ENCODE data around the gene CBLN3. TPM values are rescaled to one million over a fixed set of nuclear protein-coding genes. Genes with fewer than 3 reads are reported as not detected.

The CBLN3 gene
- polyA plus RNA-seq, 1 donor from 2014 or later, result not detected

DNA sequence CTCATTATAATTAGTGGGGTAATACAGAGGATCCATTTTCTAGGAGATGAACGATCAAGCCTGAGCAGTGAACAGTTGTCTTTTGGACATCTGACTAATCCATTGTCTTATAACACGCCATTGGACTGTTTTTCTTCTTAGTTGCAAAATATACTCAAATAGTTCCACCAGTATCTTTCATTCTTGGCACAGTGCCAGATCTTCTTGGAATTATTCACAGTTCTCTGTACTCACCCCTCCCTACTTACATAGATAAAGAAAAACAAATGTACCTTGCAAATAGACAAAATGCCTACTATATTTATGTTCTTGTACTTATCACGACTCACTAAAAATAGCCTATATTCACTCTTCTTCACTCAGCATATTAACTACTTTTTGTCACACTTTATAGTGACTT is 3.8 kb downstream of the CBLN3 start:
- no peak for TF ChIP-seq MXI1 (conservative IDR thresholded peaks at IDR 0.05; ENCODE audit: poor library complexity, severe bottlenecking)
- TF ChIP-seq EP300 (conservative IDR thresholded peaks at IDR 0.05; ENCODE audit: poor library complexity, severe bottlenecking), result no peak
- TF ChIP-seq SMC3 (conservative IDR thresholded peaks at IDR 0.05; ENCODE audit: poor library complexity), result no peak
- TF ChIP-seq, protein P1, sequence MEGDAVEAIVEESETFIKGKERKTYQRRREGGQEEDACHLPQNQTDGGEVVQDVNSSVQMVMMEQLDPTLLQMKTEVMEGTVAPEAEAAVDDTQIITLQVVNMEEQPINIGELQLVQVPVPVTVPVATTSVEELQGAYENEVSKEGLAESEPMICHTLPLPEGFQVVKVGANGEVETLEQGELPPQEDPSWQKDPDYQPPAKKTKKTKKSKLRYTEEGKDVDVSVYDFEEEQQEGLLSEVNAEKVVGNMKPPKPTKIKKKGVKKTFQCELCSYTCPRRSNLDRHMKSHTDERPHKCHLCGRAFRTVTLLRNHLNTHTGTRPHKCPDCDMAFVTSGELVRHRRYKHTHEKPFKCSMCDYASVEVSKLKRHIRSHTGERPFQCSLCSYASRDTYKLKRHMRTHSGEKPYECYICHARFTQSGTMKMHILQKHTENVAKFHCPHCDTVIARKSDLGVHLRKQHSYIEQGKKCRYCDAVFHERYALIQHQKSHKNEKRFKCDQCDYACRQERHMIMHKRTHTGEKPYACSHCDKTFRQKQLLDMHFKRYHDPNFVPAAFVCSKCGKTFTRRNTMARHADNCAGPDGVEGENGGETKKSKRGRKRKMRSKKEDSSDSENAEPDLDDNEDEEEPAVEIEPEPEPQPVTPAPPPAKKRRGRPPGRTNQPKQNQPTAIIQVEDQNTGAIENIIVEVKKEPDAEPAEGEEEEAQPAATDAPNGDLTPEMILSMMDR (IDR thresholded peaks at IDR 0.05; ENCODE audit: poor library complexity, severe bottlenecking), result no peak
- no peak for TF ChIP-seq POLR2AphosphoS5 (IDR thresholded peaks at IDR 0.05)
- TF ChIP-seq, protein P2, sequence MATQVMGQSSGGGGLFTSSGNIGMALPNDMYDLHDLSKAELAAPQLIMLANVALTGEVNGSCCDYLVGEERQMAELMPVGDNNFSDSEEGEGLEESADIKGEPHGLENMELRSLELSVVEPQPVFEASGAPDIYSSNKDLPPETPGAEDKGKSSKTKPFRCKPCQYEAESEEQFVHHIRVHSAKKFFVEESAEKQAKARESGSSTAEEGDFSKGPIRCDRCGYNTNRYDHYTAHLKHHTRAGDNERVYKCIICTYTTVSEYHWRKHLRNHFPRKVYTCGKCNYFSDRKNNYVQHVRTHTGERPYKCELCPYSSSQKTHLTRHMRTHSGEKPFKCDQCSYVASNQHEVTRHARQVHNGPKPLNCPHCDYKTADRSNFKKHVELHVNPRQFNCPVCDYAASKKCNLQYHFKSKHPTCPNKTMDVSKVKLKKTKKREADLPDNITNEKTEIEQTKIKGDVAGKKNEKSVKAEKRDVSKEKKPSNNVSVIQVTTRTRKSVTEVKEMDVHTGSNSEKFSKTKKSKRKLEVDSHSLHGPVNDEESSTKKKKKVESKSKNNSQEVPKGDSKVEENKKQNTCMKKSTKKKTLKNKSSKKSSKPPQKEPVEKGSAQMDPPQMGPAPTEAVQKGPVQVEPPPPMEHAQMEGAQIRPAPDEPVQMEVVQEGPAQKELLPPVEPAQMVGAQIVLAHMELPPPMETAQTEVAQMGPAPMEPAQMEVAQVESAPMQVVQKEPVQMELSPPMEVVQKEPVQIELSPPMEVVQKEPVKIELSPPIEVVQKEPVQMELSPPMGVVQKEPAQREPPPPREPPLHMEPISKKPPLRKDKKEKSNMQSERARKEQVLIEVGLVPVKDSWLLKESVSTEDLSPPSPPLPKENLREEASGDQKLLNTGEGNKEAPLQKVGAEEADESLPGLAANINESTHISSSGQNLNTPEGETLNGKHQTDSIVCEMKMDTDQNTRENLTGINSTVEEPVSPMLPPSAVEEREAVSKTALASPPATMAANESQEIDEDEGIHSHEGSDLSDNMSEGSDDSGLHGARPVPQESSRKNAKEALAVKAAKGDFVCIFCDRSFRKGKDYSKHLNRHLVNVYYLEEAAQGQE (IDR thresholded peaks at IDR 0.05; ENCODE audit: borderline replicate concordance), result no peak
- TF ChIP-seq EZH2 (IDR thresholded peaks at IDR 0.05; ENCODE audit: borderline replicate concordance, insufficient read depth, low read length, poor library complexity, severe bottlenecking), result no peak
- TF ChIP-seq RAD21 (conservative IDR thresholded peaks at IDR 0.05), result no peak
- TF ChIP-seq TAF1 (IDR thresholded peaks at IDR 0.05; ENCODE audit: low read depth), result no peak
- H3K9me2 ChIP-seq (ENCODE audit: insufficient read depth, low read length), result no peaks in the 10 kb centered on the region
- H3K36me3 ChIP-seq (ENCODE audit: insufficient read depth, low read length), result no peaks in the 10 kb centered on the region
- no peak overlapping the region for H3K4me3 ChIP-seq (ENCODE audit: low read length)
- no peak overlapping the region for H3K27ac ChIP-seq (ENCODE audit: low read length)
- H3K9ac ChIP-seq (ENCODE audit: low read length), result no peak overlapping the region
- no peaks in the 10 kb centered on the region for H3K79me2 ChIP-seq (replicated peaks; ENCODE audit: insufficient read depth, low read length)
- no peaks in the 10 kb centered on the region for H3K9me3 ChIP-seq (ENCODE audit: low read length)
- H3K27me3 ChIP-seq (ENCODE audit: insufficient read depth, low read depth, low read length), result peaks cover 9% of the 10 kb centered on the region
- no peaks in the 10 kb centered on the region for H3F3A ChIP-seq (ENCODE audit: insufficient read depth, low read length, poor library complexity, severe bottlenecking)
- H2AFZ ChIP-seq (ENCODE audit: low read depth, low read length), result no peak overlapping the region
- H3K4me2 ChIP-seq (ENCODE audit: low read length), result no peak overlapping the region
- no peaks in the 10 kb centered on the region for H4K20me1 ChIP-seq (ENCODE audit: insufficient read depth)

DNA sequence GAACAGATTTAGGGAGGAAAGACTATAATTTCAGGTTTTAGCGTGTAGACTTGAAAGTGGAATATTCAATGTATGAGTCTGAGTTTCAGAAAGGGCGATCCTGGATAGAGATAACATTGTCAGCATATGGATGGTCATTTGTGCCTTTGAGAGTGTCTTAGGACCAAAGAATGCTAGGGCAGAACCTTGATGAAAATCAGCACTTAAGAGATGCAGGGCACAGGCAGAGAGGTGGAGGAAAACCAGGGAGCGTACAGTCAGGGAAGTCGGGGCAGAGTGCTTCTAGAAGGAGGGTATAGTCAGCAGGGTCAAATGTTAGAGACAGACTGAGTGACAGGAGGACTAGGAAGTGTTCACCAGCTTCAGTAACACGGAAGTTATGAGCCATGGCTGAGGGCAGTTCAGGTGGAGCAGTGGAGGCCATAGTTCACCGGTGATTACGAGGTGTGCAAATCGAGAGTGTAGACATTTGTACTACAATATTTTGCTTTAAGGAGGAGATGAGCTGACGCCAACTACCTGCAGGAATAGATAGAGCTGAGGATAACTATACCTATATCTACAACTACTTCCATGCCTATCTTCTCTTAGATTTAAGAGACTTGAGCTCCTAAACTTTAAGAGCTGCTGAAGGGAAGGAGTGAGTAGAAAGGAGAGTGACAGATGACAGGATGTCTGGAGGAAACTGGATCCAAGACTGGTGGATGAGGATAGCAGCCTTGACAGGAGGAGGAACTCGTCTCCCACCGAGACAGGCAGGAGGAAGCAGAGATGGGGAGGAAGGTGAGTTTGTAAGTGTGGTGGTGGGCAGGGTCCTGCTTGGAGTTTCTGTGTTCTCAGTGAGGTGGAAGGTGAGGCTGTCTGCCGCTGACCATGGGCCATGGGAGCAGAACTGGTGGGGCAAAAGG is 6.5 kb downstream of the CBLN3 start:
- Histone ChIP-seq H3K4me3 (ENCODE audit: low read length) (no peak overlapping the region), H3K9me2 (ENCODE audit: insufficient read depth, low read length) (no peaks in the 10 kb centered on the region), H3K27ac (ENCODE audit: low read length) (no peak overlapping the region), H3K27me3 (ENCODE audit: insufficient read depth, low read depth, low read length) (no peaks in the 10 kb centered on the region), H2AFZ (ENCODE audit: low read depth, low read length) (no peak overlapping the region), H4K20me1 (ENCODE audit: insufficient read depth) (no peaks in the 10 kb centered on the region), H3K9ac (ENCODE audit: low read length) (no peak overlapping the region), H3K4me2 (ENCODE audit: low read length) (no peak overlapping the region), H3K9me3 (ENCODE audit: low read length) (no peaks in the 10 kb centered on the region), H3F3A (ENCODE audit: insufficient read depth, low read length, poor library complexity, severe bottlenecking) (no peaks in the 10 kb centered on the region), H3K36me3 (ENCODE audit: insufficient read depth, low read length) (no peaks in the 10 kb centered on the region), H3K79me2 (replicated peaks; ENCODE audit: insufficient read depth, low read length) (no peaks in the 10 kb centered on the region)
- no peak for TF ChIP-seq MXI1 (conservative IDR thresholded peaks at IDR 0.05; ENCODE audit: poor library complexity, severe bottlenecking)
- no peak for TF ChIP-seq TAF1 (IDR thresholded peaks at IDR 0.05; ENCODE audit: low read depth)
- no peak for TF ChIP-seq POLR2AphosphoS5 (IDR thresholded peaks at IDR 0.05)
- no peak for TF ChIP-seq EP300 (conservative IDR thresholded peaks at IDR 0.05; ENCODE audit: poor library complexity, severe bottlenecking)
